ENCODE results near the gene RNF187. TPM values are rescaled to one million over a fixed set of nuclear protein-coding genes. Genes with fewer than 3 reads are reported as not detected.

The RNF187 gene
- total RNA-seq, 1 donor from 2014 or later, result 201 TPM

GRCh38 chr1:228450200-228450599 is 37.0 kb upstream of the RNF187 start:
- H3K4me3 Mint-ChIP-seq (ENCODE audit: unreplicated experiment), result no peak overlapping the region
- TF ChIP-seq CTCF (IDR thresholded peaks at IDR 0.05; ENCODE audit: partially characterized antibody, unreplicated experiment), result no peak
- peaks cover 2% of the 10 kb centered on the region for H3K9me3 Mint-ChIP-seq (ENCODE audit: unreplicated experiment)
- no peak for DNase-seq
- no peaks in the 10 kb centered on the region for H3K36me3 Mint-ChIP-seq (ENCODE audit: unreplicated experiment)
- peaks cover 9% of the 10 kb centered on the region for H3K27me3 Mint-ChIP-seq (ENCODE audit: unreplicated experiment)
- no peak overlapping the region for H3K27ac Mint-ChIP-seq (ENCODE audit: unreplicated experiment)
- peaks cover 2% of the 10 kb centered on the region for H3K4me1 Mint-ChIP-seq (ENCODE audit: low read depth, unreplicated experiment)

DNA sequence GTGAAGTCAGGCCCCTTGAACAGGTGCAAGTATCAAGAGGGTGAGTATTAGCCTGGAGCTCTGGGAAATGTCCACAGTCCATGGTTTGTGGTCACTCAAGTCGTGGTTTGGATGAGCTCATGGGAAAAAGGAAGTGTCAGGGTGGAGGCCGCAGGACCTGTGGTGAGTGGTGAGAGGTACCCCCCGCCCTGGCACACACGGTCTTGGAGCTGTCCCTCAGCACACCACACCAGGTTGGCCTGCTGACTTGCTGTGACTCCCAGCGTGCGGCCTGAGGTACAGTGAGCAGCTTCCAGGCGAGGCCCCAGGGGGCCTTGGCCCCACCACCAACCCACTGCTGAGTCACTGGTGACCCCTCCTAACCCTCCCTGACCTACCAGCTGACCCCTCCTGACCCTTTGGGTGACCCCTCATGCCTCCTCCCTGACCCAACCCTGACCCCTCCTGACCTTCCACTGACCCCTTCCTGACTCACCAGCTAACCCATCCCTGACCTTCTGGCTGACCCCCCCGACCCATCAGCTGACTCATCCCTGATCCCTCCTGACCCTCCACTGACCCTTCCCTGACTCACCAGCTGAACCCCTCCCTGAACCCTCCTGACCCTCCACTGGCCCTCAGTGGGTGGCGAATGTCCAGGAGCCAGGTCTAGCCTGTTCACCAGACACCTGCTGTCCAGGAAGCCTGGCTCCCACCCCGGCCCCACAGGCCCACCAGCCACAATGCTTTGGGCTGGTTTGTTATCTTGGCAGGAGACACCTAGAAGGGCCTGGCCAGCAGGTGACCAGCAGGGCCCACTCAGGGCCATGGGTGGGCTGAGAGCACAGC is 34.8 kb upstream of the RNF187 start:
- Mint-ChIP-seq H3K4me3 (ENCODE audit: unreplicated experiment) (no peak overlapping the region), H3K4me1 (ENCODE audit: low read depth, unreplicated experiment) (peaks cover 7% of the 10 kb centered on the region), H3K27me3 (ENCODE audit: unreplicated experiment) (peaks cover 4% of the 10 kb centered on the region), H3K36me3 (ENCODE audit: unreplicated experiment) (no peaks in the 10 kb centered on the region), H3K9me3 (ENCODE audit: unreplicated experiment) (no peaks in the 10 kb centered on the region), H3K27ac (ENCODE audit: unreplicated experiment) (no peak overlapping the region)
- no peak for DNase-seq
- no peak for TF ChIP-seq CTCF (IDR thresholded peaks at IDR 0.05; ENCODE audit: partially characterized antibody, unreplicated experiment)

DNA sequence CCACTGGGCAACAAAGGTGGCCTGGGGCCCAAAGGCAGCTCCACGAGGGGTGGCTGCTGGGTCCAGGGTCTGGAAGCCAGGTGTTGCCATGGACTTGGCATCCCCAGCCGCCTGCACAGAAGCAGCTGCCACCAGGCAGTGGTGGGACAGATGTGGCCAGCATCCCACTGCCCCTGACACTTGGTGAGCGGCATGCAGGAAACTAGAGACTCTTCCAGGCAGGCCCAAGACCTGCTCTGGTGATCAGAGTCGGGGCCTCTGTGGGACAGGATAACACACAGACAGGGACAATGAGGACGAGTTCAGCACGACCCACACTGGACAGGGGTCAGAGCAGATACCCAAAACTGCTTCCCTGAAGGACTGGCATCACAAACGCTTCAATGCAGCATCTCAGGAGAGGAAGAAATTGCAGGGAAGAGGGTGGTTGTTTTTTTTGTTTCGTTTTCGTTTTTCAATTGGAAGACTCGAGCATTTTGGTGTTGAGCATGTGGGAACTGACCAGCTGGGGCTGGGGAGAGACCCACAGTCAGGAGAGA is 34.1 kb upstream of the RNF187 start:
- no peak for DNase-seq
- Mint-ChIP-seq H3K9me3 (ENCODE audit: unreplicated experiment) (peaks cover 6% of the 10 kb centered on the region), H3K4me3 (ENCODE audit: unreplicated experiment) (no peak overlapping the region), H3K4me1 (ENCODE audit: low read depth, unreplicated experiment) (peaks cover 7% of the 10 kb centered on the region), H3K36me3 (ENCODE audit: unreplicated experiment) (no peaks in the 10 kb centered on the region), H3K27me3 (ENCODE audit: unreplicated experiment) (peaks cover 9% of the 10 kb centered on the region), H3K27ac (ENCODE audit: unreplicated experiment) (peak overlapping the region; percentile 50)
- TF ChIP-seq CTCF (IDR thresholded peaks at IDR 0.05; ENCODE audit: partially characterized antibody, unreplicated experiment), result no peak

- no peak for TF ChIP-seq CTCF (IDR thresholded peaks at IDR 0.05; ENCODE audit: partially characterized antibody, unreplicated experiment)
- H3K36me3 Mint-ChIP-seq (ENCODE audit: unreplicated experiment), result no peaks in the 10 kb centered on the region
- peaks cover 14% of the 10 kb centered on the region for H3K27me3 Mint-ChIP-seq (ENCODE audit: unreplicated experiment)
- peaks cover 10% of the 10 kb centered on the region for H3K9me3 Mint-ChIP-seq (ENCODE audit: unreplicated experiment)
- no peak overlapping the region for H3K4me3 Mint-ChIP-seq (ENCODE audit: unreplicated experiment)
- peaks cover 7% of the 10 kb centered on the region for H3K4me1 Mint-ChIP-seq (ENCODE audit: low read depth, unreplicated experiment)
- H3K27ac Mint-ChIP-seq (ENCODE audit: unreplicated experiment), result no peak overlapping the region
- no peak for DNase-seq
Measured at GRCh38 chr1:228453614-228454013, 33.6 kb upstream of the RNF187 start.

DNA sequence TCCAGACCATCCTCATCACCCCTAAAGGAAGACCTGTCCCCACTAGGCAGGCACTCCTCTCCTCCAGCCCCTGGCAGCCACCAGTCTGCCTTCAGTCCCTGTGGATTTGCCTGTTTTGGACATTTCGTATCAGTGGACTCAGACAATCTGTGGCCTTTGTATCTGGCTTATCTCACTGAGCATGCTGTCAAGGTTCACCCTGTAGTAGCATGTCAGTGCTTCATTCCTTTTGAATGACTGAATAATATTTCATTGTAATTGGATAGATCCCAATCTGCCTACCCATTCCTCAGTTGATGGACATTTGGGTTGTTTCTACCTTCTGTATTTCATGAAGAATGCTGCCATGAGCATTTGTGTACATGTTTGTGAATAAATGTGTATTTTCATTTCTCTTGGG is 32.9 kb upstream of the RNF187 start:
- H3K27ac Mint-ChIP-seq (ENCODE audit: unreplicated experiment), result no peak overlapping the region
- no peak overlapping the region for H3K4me3 Mint-ChIP-seq (ENCODE audit: unreplicated experiment)
- H3K36me3 Mint-ChIP-seq (ENCODE audit: unreplicated experiment), result no peaks in the 10 kb centered on the region
- DNase-seq, result no peak
- H3K4me1 Mint-ChIP-seq (ENCODE audit: low read depth, unreplicated experiment), result peaks cover 7% of the 10 kb centered on the region
- TF ChIP-seq CTCF (IDR thresholded peaks at IDR 0.05; ENCODE audit: partially characterized antibody, unreplicated experiment), result no peak
- peaks cover 14% of the 10 kb centered on the region for H3K27me3 Mint-ChIP-seq (ENCODE audit: unreplicated experiment)
- H3K9me3 Mint-ChIP-seq (ENCODE audit: unreplicated experiment), result peaks cover 10% of the 10 kb centered on the region
